MCF 10A (cell line): ENCODE measurements around the gene POLE. TPM values are rescaled to one million over a fixed set of nuclear protein-coding genes. Genes with fewer than 3 reads are reported as not detected.

ENCODE experiments used
- BruUV-seq: library from RNA; stranded (reverse); fragments of 400-500 nt; replicated peaks from 2 replicates; lab custom pipeline; 2021; lab: Mats Ljungman, UMichigan
- CTCF ChIA-PET: fragments of 300-600 bp; sonication (Branson Sonifier 250); formaldehyde crosslinking; extraction: SDS; loops from one replicate; lab custom pipeline; 2021; ENCODE audit warnings: antibody characterized with exemption, inconsistent platforms; lab: Yijun Ruan, JAX
- POLR2A ChIA-PET: fragments of 300-600, 350-650 bp; sonication (Branson Sonifier 250); formaldehyde crosslinking; extraction: SDS; loops from one replicate; lab custom pipeline; 2020; ENCODE audit warnings: antibody characterized with exemption, inconsistent platforms; lab: Yijun Ruan, JAX
- DNase-seq: peaks from one replicate; pipeline ENCODE4 v3.0.0-alpha.2; 2018; ENCODE audit not compliant: unreplicated experiment
- H3K27ac Mint-ChIP-seq: one replicate; pipeline ENCODE4 v1.8.0; 2022; ENCODE audit warnings: mild to moderate bottlenecking, low read depth, mixed read lengths; ENCODE audit not compliant: unreplicated experiment
- H3K27me3 Mint-ChIP-seq: one replicate; pipeline ENCODE4 v1.8.0; 2022; ENCODE audit warnings: mixed read lengths; ENCODE audit not compliant: insufficient read depth, unreplicated experiment
- H3K36me3 Mint-ChIP-seq: one replicate; pipeline ENCODE4 v1.8.0; 2022; ENCODE audit warnings: mild to moderate bottlenecking, moderate library complexity, mixed read lengths; ENCODE audit not compliant: insufficient read depth, unreplicated experiment
- H3K4me1 Mint-ChIP-seq: one replicate; pipeline ENCODE4 v1.8.0; 2022; ENCODE audit warnings: mixed read lengths; ENCODE audit not compliant: insufficient read depth, unreplicated experiment
- H3K4me3 Mint-ChIP-seq: one replicate; pipeline ENCODE4 v1.8.0; 2022; ENCODE audit warnings: mild to moderate bottlenecking, moderate library complexity, mixed read lengths; ENCODE audit not compliant: unreplicated experiment
- H3K9me3 Mint-ChIP-seq: one replicate; pipeline ENCODE4 v1.8.0; 2022; ENCODE audit warnings: mixed read lengths; ENCODE audit not compliant: unreplicated experiment
- intact Hi-C: fragments of 100-400 bp; cut with micrococcal nuclease; formaldehyde crosslinking; loops from 2 replicates; pipeline ENCODE4 v1.14.1; 2022
- total RNA-seq: library from RNA; stranded (reverse); gene quantifications from 2 replicates; pipeline ENCODE4 v1.2.3, GENCODE V29; 2022
- TF ChIP-seq, protein P1 (sequence below): fragments of 200-600 bp; IDR thresholded peaks from one replicate; pipeline ENCODE4 v1.8.0; 2022; ENCODE audit warnings: antibody characterized with exemption, mild to moderate bottlenecking; ENCODE audit not compliant: unreplicated experiment

POLE gene
- total RNA-seq, 1 experiment from 2014 or later: 36.3 TPM

- peaks cover 66% of the 10 kb centered on the region for H3K36me3 Mint-ChIP-seq
- no peak overlapping the region for H3K4me3 Mint-ChIP-seq
- TF ChIP-seq, protein P1, sequence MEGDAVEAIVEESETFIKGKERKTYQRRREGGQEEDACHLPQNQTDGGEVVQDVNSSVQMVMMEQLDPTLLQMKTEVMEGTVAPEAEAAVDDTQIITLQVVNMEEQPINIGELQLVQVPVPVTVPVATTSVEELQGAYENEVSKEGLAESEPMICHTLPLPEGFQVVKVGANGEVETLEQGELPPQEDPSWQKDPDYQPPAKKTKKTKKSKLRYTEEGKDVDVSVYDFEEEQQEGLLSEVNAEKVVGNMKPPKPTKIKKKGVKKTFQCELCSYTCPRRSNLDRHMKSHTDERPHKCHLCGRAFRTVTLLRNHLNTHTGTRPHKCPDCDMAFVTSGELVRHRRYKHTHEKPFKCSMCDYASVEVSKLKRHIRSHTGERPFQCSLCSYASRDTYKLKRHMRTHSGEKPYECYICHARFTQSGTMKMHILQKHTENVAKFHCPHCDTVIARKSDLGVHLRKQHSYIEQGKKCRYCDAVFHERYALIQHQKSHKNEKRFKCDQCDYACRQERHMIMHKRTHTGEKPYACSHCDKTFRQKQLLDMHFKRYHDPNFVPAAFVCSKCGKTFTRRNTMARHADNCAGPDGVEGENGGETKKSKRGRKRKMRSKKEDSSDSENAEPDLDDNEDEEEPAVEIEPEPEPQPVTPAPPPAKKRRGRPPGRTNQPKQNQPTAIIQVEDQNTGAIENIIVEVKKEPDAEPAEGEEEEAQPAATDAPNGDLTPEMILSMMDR: no peak
- no TSS peak for BruUV-seq
- CTCF ChIA-PET: interaction anchor here (0.6 to 1.0 kb wide), 3 partner anchors 8 to 24 kb away, joined by 3 to 5 read pairs (median 3); no protein-coding TSS in a partner anchor
- H3K27me3 Mint-ChIP-seq: no peaks in the 10 kb centered on the region
- DNase-seq: no peak
- no peaks in the 10 kb centered on the region for H3K4me1 Mint-ChIP-seq
- POLR2A ChIA-PET: no interaction called here
- no peak overlapping the region for H3K27ac Mint-ChIP-seq
- intact Hi-C loops: no loop called here
- no peaks in the 10 kb centered on the region for H3K9me3 Mint-ChIP-seq
Measured at GRCh38 chr12:132660996-132661395, 26.1 kb downstream of the POLE start.

DNA sequence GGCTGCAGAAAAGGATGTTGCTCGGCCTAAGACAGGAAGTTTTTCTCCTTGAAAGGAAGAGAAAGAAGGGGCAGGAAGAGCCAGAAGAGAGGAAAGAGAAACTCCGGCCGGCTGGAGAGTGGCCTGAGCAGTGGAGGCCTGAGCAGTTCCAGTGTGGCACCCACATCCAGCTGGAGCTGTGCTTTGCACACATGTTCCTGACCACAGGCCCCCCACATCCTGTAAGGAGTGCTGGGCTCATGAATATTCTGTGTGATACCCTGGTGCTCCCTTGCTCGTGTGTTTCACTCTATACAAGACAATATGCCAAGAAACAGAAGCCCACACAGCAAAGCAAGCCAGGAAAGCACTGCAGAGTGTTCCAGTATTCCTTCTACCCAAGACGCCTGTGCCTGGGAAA, 27.1 kb downstream of the POLE start:
- Mint-ChIP-seq H3K36me3 (peaks cover 62% of the 10 kb centered on the region), H3K4me3 (no peak overlapping the region), H3K27ac (no peak overlapping the region), H3K4me1 (no peaks in the 10 kb centered on the region), H3K27me3 (no peaks in the 10 kb centered on the region), H3K9me3 (no peaks in the 10 kb centered on the region)
- DNase-seq: no peak
- BruUV-seq: no TSS peak
- ChIA-PET CTCF (no interaction called here), POLR2A (no interaction called here)
- TF ChIP-seq, protein P1: no peak
- intact Hi-C loops: no loop called here

- H3K9me3 Mint-ChIP-seq: no peaks in the 10 kb centered on the region
- no peaks in the 10 kb centered on the region for H3K4me1 Mint-ChIP-seq
- no peak for DNase-seq
- peaks cover 70% of the 10 kb centered on the region for H3K36me3 Mint-ChIP-seq
- POLR2A ChIA-PET: no interaction called here
- H3K27ac Mint-ChIP-seq: no peak overlapping the region
- CTCF ChIA-PET: interaction anchor here (0.6 kb wide), 1 partner anchor 85 kb away, joined by 3 read pairs; no protein-coding TSS in a partner anchor
- TF ChIP-seq, protein P1: no peak
- intact Hi-C loops: no loop called here
- H3K27me3 Mint-ChIP-seq: no peaks in the 10 kb centered on the region
- BruUV-seq: no TSS peak
- no peak overlapping the region for H3K4me3 Mint-ChIP-seq
Measured at GRCh38 chr12:132659146-132659545, 28.0 kb downstream of the POLE start.

- Mint-ChIP-seq H3K4me1 (no peaks in the 10 kb centered on the region), H3K9me3 (no peaks in the 10 kb centered on the region), H3K27ac (no peak overlapping the region), H3K27me3 (no peaks in the 10 kb centered on the region), H3K4me3 (no peak overlapping the region), H3K36me3 (peaks cover 75% of the 10 kb centered on the region)
- ChIA-PET CTCF (interaction anchor here (1.8 kb wide), 1 partner anchor 20 kb away, joined by 8 read pairs; no protein-coding TSS in a partner anchor), POLR2A (no interaction called here)
- no peak for DNase-seq
- BruUV-seq: no TSS peak
- intact Hi-C loops: no loop called here
- TF ChIP-seq, protein P1: no peak
Measured at GRCh38 chr12:132658149-132658894, 28.8 kb downstream of the POLE start.
